ENCODE measurements around the gene PIK3CB. TPM values are rescaled to one million over a fixed set of nuclear protein-coding genes. Genes with fewer than 3 reads are reported as not detected.

Gene PIK3CB
- total RNA-seq, 4 donors from 2014 or later, result 32.2 to 52.1 (median 41.5) TPM

DNA sequence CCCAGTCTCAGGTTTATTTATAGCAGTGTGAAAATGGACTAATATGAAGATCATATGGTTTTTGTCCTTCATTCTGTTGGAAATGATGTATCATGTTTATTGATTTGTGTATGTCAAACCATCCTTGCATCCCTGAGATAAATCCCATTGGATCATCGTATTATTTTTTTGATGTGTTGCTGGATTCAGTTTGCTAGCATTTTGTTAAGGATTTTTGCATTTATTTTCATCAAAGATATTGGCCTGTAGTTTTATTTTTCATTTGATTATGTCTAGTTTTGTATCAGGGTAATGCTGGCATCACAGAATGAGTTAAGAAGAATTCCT lies 191.8 kb downstream of the PIK3CB start:
- no peak overlapping the region for H3K27ac ChIP-seq
- DNase-seq, result no peak
- H3K4me3 ChIP-seq, result no peak overlapping the region
- TF ChIP-seq, protein P1, sequence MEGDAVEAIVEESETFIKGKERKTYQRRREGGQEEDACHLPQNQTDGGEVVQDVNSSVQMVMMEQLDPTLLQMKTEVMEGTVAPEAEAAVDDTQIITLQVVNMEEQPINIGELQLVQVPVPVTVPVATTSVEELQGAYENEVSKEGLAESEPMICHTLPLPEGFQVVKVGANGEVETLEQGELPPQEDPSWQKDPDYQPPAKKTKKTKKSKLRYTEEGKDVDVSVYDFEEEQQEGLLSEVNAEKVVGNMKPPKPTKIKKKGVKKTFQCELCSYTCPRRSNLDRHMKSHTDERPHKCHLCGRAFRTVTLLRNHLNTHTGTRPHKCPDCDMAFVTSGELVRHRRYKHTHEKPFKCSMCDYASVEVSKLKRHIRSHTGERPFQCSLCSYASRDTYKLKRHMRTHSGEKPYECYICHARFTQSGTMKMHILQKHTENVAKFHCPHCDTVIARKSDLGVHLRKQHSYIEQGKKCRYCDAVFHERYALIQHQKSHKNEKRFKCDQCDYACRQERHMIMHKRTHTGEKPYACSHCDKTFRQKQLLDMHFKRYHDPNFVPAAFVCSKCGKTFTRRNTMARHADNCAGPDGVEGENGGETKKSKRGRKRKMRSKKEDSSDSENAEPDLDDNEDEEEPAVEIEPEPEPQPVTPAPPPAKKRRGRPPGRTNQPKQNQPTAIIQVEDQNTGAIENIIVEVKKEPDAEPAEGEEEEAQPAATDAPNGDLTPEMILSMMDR (IDR thresholded peaks at IDR 0.05), result no peak
- no peak for TF ChIP-seq POLR2A (IDR thresholded peaks at IDR 0.05)
- no peaks in the 10 kb centered on the region for H3K36me3 ChIP-seq
- no peaks in the 10 kb centered on the region for H3K4me1 ChIP-seq
- H3K27me3 ChIP-seq, result no peaks in the 10 kb centered on the region
- H3K9me3 ChIP-seq, result peaks cover 0 to 13% (median 0%) of the 10 kb centered on the region in 4 donors

DNA sequence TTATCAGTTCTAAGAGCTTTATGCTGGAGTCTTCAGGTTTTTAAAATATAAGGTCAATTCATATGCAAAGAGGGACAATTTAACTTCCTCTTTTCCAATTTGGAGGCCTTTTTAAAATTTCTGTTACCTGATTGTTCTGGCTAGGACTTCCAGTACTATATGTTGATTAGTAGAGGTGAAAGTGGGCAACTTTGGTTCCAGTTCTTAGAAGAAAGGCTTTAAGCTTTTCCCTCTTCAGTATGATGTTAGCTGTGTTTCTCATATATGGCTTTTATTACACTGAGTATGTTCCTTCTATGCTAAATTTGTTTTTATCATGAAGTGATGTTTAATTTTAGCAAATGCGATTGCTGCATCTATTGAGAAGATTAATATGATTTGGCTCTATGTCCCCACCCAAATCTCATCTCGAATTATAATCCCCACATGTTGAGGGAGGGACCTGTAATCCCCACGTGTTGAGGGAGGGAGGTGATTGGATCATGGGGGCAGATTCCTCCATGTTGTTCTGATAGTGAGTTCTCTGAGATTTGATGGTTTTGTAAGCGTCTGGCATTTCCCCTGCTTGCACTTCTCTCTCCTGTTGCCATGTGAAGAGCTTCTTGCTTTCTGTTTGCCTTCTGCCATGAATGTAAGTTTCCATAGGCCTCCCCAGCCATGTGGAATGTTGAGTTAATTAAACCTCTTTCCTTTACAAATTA lies 192.4 kb downstream of the PIK3CB start:
- no peak for DNase-seq
- Histone ChIP-seq H3K36me3 (no peaks in the 10 kb centered on the region), H3K4me1 (no peaks in the 10 kb centered on the region), H3K9me3 (peaks cover 0 to 13% (median 0%) of the 10 kb centered on the region in 4 donors), H3K4me3 (no peak overlapping the region), H3K27me3 (no peaks in the 10 kb centered on the region), H3K27ac (no peak overlapping the region)
- TF ChIP-seq, protein P1 (IDR thresholded peaks at IDR 0.05), result no peak
- TF ChIP-seq POLR2A (IDR thresholded peaks at IDR 0.05), result no peak

DNA sequence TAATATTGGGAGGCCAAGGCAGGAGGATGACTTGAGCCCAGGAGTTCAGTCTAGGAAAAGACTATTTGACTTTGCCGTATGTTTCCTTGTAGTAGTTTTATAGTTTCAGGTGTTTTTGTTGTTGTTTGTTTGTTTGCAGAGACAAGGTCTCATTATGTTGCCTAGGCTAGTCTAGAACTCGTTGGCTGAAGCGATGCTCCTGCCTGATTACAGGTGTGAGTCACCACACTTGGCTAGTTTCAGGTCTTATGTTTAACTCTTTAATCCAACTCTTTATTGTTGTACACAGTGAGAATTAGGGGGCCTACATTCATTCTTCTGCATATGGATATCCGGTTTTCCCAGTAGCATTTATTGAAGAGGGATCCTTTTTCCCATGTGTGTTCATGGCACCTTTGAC lies 194.2 kb downstream of the PIK3CB start:
- TF ChIP-seq, protein P1 (IDR thresholded peaks at IDR 0.05), result no peak
- no peak for TF ChIP-seq POLR2A (IDR thresholded peaks at IDR 0.05)
- Histone ChIP-seq H3K9me3 (no peaks in the 10 kb centered on the region), H3K27ac (no peak overlapping the region), H3K4me1 (no peaks in the 10 kb centered on the region), H3K36me3 (no peaks in the 10 kb centered on the region), H3K27me3 (no peaks in the 10 kb centered on the region), H3K4me3 (no peak overlapping the region)
- no peak for DNase-seq

DNA sequence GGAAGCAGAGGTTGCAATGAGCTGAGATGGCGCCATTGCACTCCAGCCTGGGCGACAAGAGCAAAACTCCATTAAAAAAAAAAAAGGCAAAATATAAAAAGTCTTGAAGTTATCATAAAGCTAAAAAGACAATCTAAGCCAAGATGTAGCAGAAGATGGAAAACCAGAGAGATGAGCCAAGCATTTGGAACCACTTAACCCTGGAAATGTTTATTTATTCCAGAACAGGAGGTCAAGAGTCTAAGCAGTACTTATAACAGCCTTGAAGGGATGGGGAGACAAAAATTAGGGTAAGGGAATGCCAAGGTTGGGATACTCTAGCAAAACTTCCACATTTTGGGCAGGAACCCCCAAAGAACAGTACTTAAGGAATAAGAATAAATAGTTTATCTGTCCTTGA lies 196.1 kb downstream of the PIK3CB start:
- no peak overlapping the region for H3K4me3 ChIP-seq
- H3K27ac ChIP-seq, result no peak overlapping the region
- H3K4me1 ChIP-seq, result no peaks in the 10 kb centered on the region
- no peaks in the 10 kb centered on the region for H3K9me3 ChIP-seq
- H3K27me3 ChIP-seq, result no peaks in the 10 kb centered on the region
- DNase-seq, result no peak
- TF ChIP-seq, protein P1 (IDR thresholded peaks at IDR 0.05), result no peak
- no peak for TF ChIP-seq POLR2A (IDR thresholded peaks at IDR 0.05)
- H3K36me3 ChIP-seq, result no peaks in the 10 kb centered on the region

DNA sequence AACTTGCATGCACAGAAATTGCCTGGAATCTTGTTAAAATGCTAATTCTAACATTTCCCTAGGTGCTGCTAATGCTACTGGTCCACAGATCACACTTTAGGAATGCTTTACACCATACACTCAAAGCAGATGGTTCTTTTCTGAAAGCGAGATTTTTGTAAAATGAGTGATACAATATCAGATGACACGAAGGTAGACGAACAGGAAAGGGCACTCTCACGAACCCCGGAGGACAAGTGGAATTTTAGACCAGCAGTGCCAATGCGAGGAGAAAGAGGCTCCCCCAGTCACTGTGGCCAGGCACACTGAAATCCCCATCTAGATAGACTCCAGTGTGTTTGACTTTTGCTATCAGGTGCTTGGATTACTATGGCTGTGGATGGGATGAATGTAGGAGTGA lies 205.2 kb downstream of the PIK3CB start:
- H3K4me1 ChIP-seq, result no peaks in the 10 kb centered on the region
- H3K36me3 ChIP-seq, result no peaks in the 10 kb centered on the region
- TF ChIP-seq POLR2A (IDR thresholded peaks at IDR 0.05), result no peak
- TF ChIP-seq, protein P1 (IDR thresholded peaks at IDR 0.05), result no peak
- no peak overlapping the region for H3K27ac ChIP-seq
- H3K27me3 ChIP-seq, result no peaks in the 10 kb centered on the region
- H3K4me3 ChIP-seq, result no peak overlapping the region
- no peaks in the 10 kb centered on the region for H3K9me3 ChIP-seq
- no peak for DNase-seq

Measured in Peyer's patch (tissue), 4 donors.